DOHH2 (cell line): ENCODE data around the gene C17orf107.

Experiments used
- H3F3A ChIP-seq: fragments of 200-600 bp; sonication (generic), shearing (Covaris generic); 2 replicates; pipeline ENCODE4 v1.6.0; 2016; ENCODE audit warnings: antibody characterized with exemption, mild to moderate bottlenecking; ENCODE audit not compliant: control insufficient read depth, insufficient read depth
- H3K27ac ChIP-seq: fragments of 200-600 bp; sonication (generic); 2 replicates; pipeline ENCODE4 v1.5.1; 2014; ENCODE audit warnings: low read depth, mild to moderate bottlenecking, low read length, moderate library complexity
- H3K27me3 ChIP-seq: fragments of 200-600 bp; sonication (generic); 2 replicates; pipeline ENCODE4 v1.6.1; 2014; ENCODE audit warnings: mild to moderate bottlenecking, low read length, mixed read lengths; ENCODE audit not compliant: control insufficient read depth
- H3K36me3 ChIP-seq: fragments of 200-600 bp; sonication (generic); 2 replicates; pipeline ENCODE4 v1.6.1; 2014; ENCODE audit warnings: mild to moderate bottlenecking, low read length, moderate library complexity, mixed read lengths; ENCODE audit not compliant: control insufficient read depth
- H3K4me1 ChIP-seq: fragments of 200-600 bp; sonication (generic); 2 replicates; pipeline ENCODE4 v1.6.1; 2014; ENCODE audit warnings: mild to moderate bottlenecking, low read length, mixed read lengths; ENCODE audit not compliant: control insufficient read depth
- H3K4me2 ChIP-seq: fragments of 200-600 bp; sonication (generic); 2 replicates; pipeline ENCODE4 v1.6.0; 2014; ENCODE audit warnings: mild to moderate bottlenecking, low read length, moderate library complexity
- H3K4me3 ChIP-seq: fragments of 200-600 bp; sonication (generic); 2 replicates; pipeline ENCODE4 v1.5.1; 2014; ENCODE audit warnings: mild to moderate bottlenecking, low read length, mixed read lengths
- H3K79me2 ChIP-seq: fragments of 200-600 bp; sonication (generic); 2 replicates; pipeline ENCODE4 v1.6.1; 2014; ENCODE audit warnings: mild to moderate bottlenecking, low read length, mixed read lengths; ENCODE audit not compliant: control insufficient read depth
- H3K9me2 ChIP-seq: fragments of 200-600 bp; sonication (generic); replicated peaks from 2 replicates; pipeline ENCODE4 v1.6.1; 2014; ENCODE audit warnings: mild to moderate bottlenecking, low read length, mixed read lengths; ENCODE audit not compliant: control insufficient read depth
- H3K9me3 ChIP-seq: fragments of 200-600 bp; sonication (generic); 2 replicates; pipeline ENCODE4 v1.6.1; 2014; ENCODE audit warnings: antibody characterized with exemption, low read length, mixed read lengths; ENCODE audit not compliant: control insufficient read depth, insufficient read depth
- H4K20me1 ChIP-seq: fragments of 200-600 bp; sonication (generic); 2 replicates; pipeline ENCODE4 v1.6.0; 2014; ENCODE audit warnings: low read depth, mild to moderate bottlenecking, antibody characterized with exemption, low read length, moderate library complexity; ENCODE audit not compliant: control insufficient read depth, insufficient read depth
- EZH2phosphoT487 ChIP-seq: fragments of 200-600 bp; sonication (generic); IDR thresholded peaks from 2 replicates; pipeline ENCODE4 v1.6.1; 2017; ENCODE audit warnings: borderline replicate concordance, mild to moderate bottlenecking, antibody characterized with exemption, low read length, moderate library complexity, mixed read lengths
- TF ChIP-seq, protein P1 (sequence below): fragments of 200-600 bp; sonication (generic); IDR thresholded peaks from one replicate; pipeline ENCODE4 v1.5.1; 2014; ENCODE audit warnings: antibody characterized with exemption, mild to moderate bottlenecking, low read depth, low read length; ENCODE audit not compliant: poor library complexity, severe bottlenecking

The C17orf107 gene

DNA sequence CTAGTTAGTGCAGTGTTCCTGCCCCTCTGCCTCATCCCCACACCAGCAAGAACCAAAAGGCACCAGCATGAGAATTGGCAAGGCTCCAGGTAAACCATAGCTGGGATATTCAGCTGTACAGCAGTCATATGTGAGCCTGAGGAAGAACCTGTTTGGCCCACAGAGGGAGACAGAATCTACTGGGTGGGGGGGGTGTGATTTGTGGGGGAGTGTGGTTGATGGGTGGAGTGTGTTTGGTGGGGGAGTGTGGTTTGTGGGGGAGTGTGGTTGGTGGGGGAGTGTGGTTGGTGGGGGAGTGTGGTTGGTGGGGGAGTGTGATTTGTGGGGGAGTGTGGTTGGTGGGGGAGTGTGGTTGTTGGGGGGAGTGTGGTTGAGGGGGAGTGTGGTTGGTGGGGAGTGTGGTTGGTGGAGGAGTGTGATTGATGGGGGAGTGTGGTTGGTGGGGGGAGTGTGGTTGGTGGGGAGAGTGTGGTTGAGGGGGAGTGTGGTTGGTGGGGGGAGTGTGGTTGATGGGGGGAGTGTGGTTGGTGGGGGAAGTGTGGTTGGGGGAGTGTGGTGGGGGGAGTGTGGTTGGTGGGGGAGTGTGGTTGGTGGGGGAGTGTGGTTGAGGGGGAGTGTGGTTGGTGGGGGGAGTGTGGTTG lies 46.6 kb upstream of the C17orf107 start:
- Histone ChIP-seq H3K27ac (no peak overlapping the region), H3K9me2 (no peaks in the 10 kb centered on the region), H3K27me3 (no peaks in the 10 kb centered on the region), H3K36me3 (no peaks in the 10 kb centered on the region), H3K9me3 (no peaks in the 10 kb centered on the region), H3K4me3 (no peak overlapping the region), H3K79me2 (peaks cover 32% of the 10 kb centered on the region), H3F3A (no peaks in the 10 kb centered on the region), H3K4me1 (no peaks in the 10 kb centered on the region), H4K20me1 (no peaks in the 10 kb centered on the region), H3K4me2 (no peak overlapping the region)
- TF ChIP-seq EZH2phosphoT487: no peak
- TF ChIP-seq, protein P1, sequence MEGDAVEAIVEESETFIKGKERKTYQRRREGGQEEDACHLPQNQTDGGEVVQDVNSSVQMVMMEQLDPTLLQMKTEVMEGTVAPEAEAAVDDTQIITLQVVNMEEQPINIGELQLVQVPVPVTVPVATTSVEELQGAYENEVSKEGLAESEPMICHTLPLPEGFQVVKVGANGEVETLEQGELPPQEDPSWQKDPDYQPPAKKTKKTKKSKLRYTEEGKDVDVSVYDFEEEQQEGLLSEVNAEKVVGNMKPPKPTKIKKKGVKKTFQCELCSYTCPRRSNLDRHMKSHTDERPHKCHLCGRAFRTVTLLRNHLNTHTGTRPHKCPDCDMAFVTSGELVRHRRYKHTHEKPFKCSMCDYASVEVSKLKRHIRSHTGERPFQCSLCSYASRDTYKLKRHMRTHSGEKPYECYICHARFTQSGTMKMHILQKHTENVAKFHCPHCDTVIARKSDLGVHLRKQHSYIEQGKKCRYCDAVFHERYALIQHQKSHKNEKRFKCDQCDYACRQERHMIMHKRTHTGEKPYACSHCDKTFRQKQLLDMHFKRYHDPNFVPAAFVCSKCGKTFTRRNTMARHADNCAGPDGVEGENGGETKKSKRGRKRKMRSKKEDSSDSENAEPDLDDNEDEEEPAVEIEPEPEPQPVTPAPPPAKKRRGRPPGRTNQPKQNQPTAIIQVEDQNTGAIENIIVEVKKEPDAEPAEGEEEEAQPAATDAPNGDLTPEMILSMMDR: no peak

DNA sequence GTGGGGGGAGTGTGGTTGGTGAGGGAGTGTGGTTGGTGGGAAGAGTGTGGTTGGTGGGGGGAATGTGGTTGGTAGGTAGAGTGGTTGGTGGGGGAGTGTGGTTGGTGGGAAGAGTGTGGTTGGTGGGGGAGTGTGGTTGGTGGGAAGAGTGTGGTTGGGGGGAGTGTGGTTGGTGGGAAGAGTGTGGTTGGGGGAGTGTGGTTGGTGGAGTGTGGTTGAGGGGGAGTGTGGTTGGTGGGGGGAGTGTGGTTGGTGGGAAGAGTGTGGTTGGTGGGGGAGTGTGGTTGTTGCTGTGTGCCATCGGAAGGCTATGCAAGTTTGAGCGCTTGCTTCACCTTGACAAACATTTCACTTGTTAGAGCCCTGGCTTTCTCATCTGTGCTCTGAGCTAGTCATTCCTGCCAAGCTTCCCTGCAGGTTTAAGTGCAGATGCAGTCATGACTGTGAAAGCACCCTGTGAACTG lies 46.1 kb upstream of the C17orf107 start:
- Histone ChIP-seq H3K27ac (no peak overlapping the region), H3K4me1 (no peaks in the 10 kb centered on the region), H3K79me2 (peaks cover 29% of the 10 kb centered on the region), H3K36me3 (no peaks in the 10 kb centered on the region), H3K4me3 (no peak overlapping the region), H3K4me2 (no peak overlapping the region), H3K9me2 (no peaks in the 10 kb centered on the region), H3F3A (no peaks in the 10 kb centered on the region), H3K9me3 (no peaks in the 10 kb centered on the region), H4K20me1 (no peaks in the 10 kb centered on the region), H3K27me3 (no peaks in the 10 kb centered on the region)
- TF ChIP-seq, protein P1: no peak
- no peak for TF ChIP-seq EZH2phosphoT487

DNA sequence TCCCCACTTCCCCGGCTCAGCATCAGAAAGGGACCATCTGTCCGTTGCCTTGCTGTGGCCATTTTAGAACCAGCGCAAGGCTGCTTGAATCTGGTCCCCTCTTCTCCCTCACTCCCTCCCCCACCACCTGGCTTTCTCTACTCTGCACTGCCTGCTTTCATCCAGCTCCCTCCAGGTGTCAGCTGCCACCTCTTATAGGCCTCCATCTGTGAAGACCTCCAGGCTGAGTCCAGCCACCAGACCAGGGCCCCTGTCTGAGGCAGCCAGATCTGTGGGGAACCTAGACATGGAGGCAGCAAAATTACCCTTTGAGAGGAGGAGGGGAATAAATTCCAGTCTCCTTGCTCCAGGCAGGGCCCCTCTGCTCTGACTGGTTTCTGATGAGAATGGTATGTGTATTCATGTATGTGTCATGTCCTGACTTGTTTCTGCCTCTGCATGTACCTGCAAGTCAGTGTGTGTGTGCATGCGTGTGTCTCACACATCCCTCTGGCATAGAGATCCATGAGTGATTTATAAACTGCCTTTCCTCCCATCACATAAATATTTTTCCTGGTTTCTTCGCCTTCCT lies 45.1 kb upstream of the C17orf107 start:
- Histone ChIP-seq H3K4me2 (no peak overlapping the region), H3K9me3 (no peaks in the 10 kb centered on the region), H3K4me1 (no peaks in the 10 kb centered on the region), H3K36me3 (no peaks in the 10 kb centered on the region), H4K20me1 (no peaks in the 10 kb centered on the region), H3K9me2 (no peaks in the 10 kb centered on the region), H3K79me2 (peaks cover 24% of the 10 kb centered on the region), H3K27ac (no peak overlapping the region), H3F3A (no peaks in the 10 kb centered on the region), H3K27me3 (no peaks in the 10 kb centered on the region), H3K4me3 (no peak overlapping the region)
- TF ChIP-seq, protein P1: no peak
- TF ChIP-seq EZH2phosphoT487: no peak
